K562 treated with DMSO at 1 percent for 4 hours (cell line): Measurements from ENCODE around the gene RCC1. TPM values are rescaled to one million over a fixed set of nuclear protein-coding genes. Genes with fewer than 3 reads are reported as not detected.

Experiments used
- total RNA-seq: library from RNA; unstranded; fragments of 300-600 nt; gene quantifications from 2 replicates; pipeline ENCODE4 v1.2.3, GENCODE V29; 2022; ENCODE audit not compliant: insufficient read depth

RCC1 gene
- 239 and 259 TPM in 2 replicates for total RNA-seq

GRCh38 chr1:28505406-28506187, at the start of gene RCC1:
RCC1 (plus strand) TSS chr1:28506043; CDS start chr1:28529867, 23,824 bp downstream.

GRCh38 chr1:28552758-28553663, 47.2 kb downstream of the RCC1 start, which contains the start of gene TRNAU1AP:
TRNAU1AP (plus strand) TSS chr1:28553085; CDS start chr1:28553111, 26 bp downstream.

Other genes starting within 250 kb of the RCC1 start
- 142 and 145 TPM in 2 replicates for gene SESN2, start 246.5 kb upstream of the RCC1 start, total RNA-seq
- gene MED18, start 177.0 kb upstream of the RCC1 start, total RNA-seq = 24.4 and 26.7 TPM in 2 replicates
- 21.6 and 30.3 TPM in 2 replicates for gene PHACTR4, start 136.3 kb upstream of the RCC1 start, total RNA-seq
- gene TRNAU1AP, start 47.0 kb downstream of the RCC1 start, total RNA-seq = 27.8 and 34.1 TPM in 2 replicates
- 0.53 and 1.4 TPM in 2 replicates for gene RAB42, start 86.2 kb downstream of the RCC1 start, total RNA-seq
- 34.6 and 36.4 TPM in 2 replicates for gene TAF12, start 137.0 kb downstream of the RCC1 start, total RNA-seq
- gene RNU11, start 142.6 kb downstream of the RCC1 start, total RNA-seq = not detected in 2 replicates
- gene GMEB1, start 162.7 kb downstream of the RCC1 start, total RNA-seq = 7.7 and 11.3 TPM in 2 replicates
- 46.1 and 60.5 TPM in 2 replicates for gene YTHDF2, start 230.9 kb downstream of the RCC1 start, total RNA-seq